Uterus (tissue), 4 donors: Measurements from ENCODE around the gene KREMEN1. TPM values are rescaled to one million over a fixed set of nuclear protein-coding genes. Genes with fewer than 3 reads are reported as not detected.

ENCODE experiments used
- DNase-seq, 2 donors: peaks; one replicate each; pipeline ENCODE4 v3.0.0-alpha.2; 2019 to 2020
- H3K27ac ChIP-seq, 2 donors: fragments of 200-600 bp; sonication (generic); 1 replicate in 1 of 2; 2 replicates in 1 of 2; pipeline ENCODE4 v1.5.1; 2016 to 2018
- H3K27me3 ChIP-seq, 2 donors: fragments of 200-600 bp; sonication (generic); one replicate each; pipeline ENCODE4 v1.5.1; 2018 to 2019; ENCODE audit warnings: control low read depth in 1 of 2
- H3K36me3 ChIP-seq, 2 donors: fragments of 200-600 bp; sonication (generic); one replicate each; pipeline ENCODE4 v1.5.1; 2019; ENCODE audit warnings: control low read depth in 1 of 2
- H3K4me1 ChIP-seq, 2 donors: fragments of 200-600 bp; sonication (generic); one replicate each; pipeline ENCODE4 v1.5.1; 2018 to 2019; ENCODE audit warnings: control low read depth in 1 of 2
- H3K4me3 ChIP-seq, 2 donors: fragments of 200-600 bp; sonication (generic); 1 replicate in 1 of 2; 2 replicates in 1 of 2; pipeline ENCODE4 v1.5.1; 2018 to 2019; ENCODE audit warnings: mild to moderate bottlenecking in 1 of 2
- H3K9me3 ChIP-seq, 2 donors: fragments of 200-600 bp; sonication (generic); one replicate each; pipeline ENCODE4 v1.5.1; 2019; ENCODE audit warnings: control low read depth in 1 of 2
- CTCF ChIP-seq, 4 experiments: fragments of 200-600 bp in 2 of 4; fragments of 450-650 bp in 2 of 4; sonication (generic) in 2 of 4; IDR thresholded peaks; one replicate each; pipeline ENCODE4 v1.5.1; 2016 to 2019; ENCODE audit warnings: antibody characterized with exemption in 4 of 4, mild to moderate bottlenecking in 2 of 4, moderate library complexity in 1 of 4
- POLR2A ChIP-seq, 2 donors: fragments of 450-650 bp; IDR thresholded peaks; one replicate each; pipeline ENCODE4 v1.6.1; 2016; ENCODE audit warnings: antibody characterized with exemption in 2 of 2, mild to moderate bottlenecking in 1 of 2, moderate library complexity in 1 of 2
- intact Hi-C: fragments of 100-400 bp; cut with DNase I; formaldehyde crosslinking; loops from one replicate; pipeline ENCODE4 v1.15.1; 2023; ENCODE audit warnings: low total_unique reads
- total RNA-seq, 4 donors: library from RNA; depleted of rRNA in 3 of 4; stranded (reverse); fragments of >200 nt in 3 of 4; gene quantifications; one replicate each; pipeline versions ENCODE4 v1.1.0 to v1.2.4, GENCODE V29; 2014 to 2023
- donor health status: DM: yes; HTN: yes; CAD: no.

The KREMEN1 gene
- total RNA-seq, 4 donors from 2014 or later = 5.9 to 25.1 (median 10.2) TPM

GRCh38 chr22:29054251-29054767 lies 18.5 kb upstream of the KREMEN1 start:
- no peak for DNase-seq
- Histone ChIP-seq H3K9me3 (no peaks in the 10 kb centered on the region), H3K27ac (no peak overlapping the region), H3K4me1 (no peaks in the 10 kb centered on the region), H3K4me3 (no peak overlapping the region), H3K27me3 (no peaks in the 10 kb centered on the region), H3K36me3 (no peaks in the 10 kb centered on the region)
- intact Hi-C loops = no loop called here
- TF ChIP-seq POLR2A (IDR thresholded peaks at IDR 0.05) = no peak
- TF ChIP-seq CTCF (IDR thresholded peaks at IDR 0.05) = no peak

GRCh38 chr22:29055192-29055830 lies 17.5 kb upstream of the KREMEN1 start:
- TF ChIP-seq POLR2A (IDR thresholded peaks at IDR 0.05) = no peak
- no peak for TF ChIP-seq CTCF (IDR thresholded peaks at IDR 0.05)

GRCh38 chr22:29056472-29056871 lies 16.4 kb upstream of the KREMEN1 start:
- DNase-seq = no peak
- Histone ChIP-seq H3K27ac (no peak overlapping the region), H3K36me3 (no peaks in the 10 kb centered on the region), H3K4me1 (no peaks in the 10 kb centered on the region), H3K4me3 (no peak overlapping the region), H3K27me3 (no peaks in the 10 kb centered on the region), H3K9me3 (no peaks in the 10 kb centered on the region)
- intact Hi-C loops = no loop called here
- TF ChIP-seq POLR2A (IDR thresholded peaks at IDR 0.05) = no peak
- no peak for TF ChIP-seq CTCF (IDR thresholded peaks at IDR 0.05)

More at GRCh38 chr22:29055192-29055830, 17.5 kb upstream of the KREMEN1 start:
- intact Hi-C loops = no loop called here
- no peak overlapping the region for H3K4me3 ChIP-seq
- no peak for DNase-seq
- no peaks in the 10 kb centered on the region for H3K9me3 ChIP-seq
- H3K27me3 ChIP-seq = no peaks in the 10 kb centered on the region
- H3K36me3 ChIP-seq = no peaks in the 10 kb centered on the region
- H3K27ac ChIP-seq = no peak overlapping the region
- H3K4me1 ChIP-seq = no peaks in the 10 kb centered on the region

- H3K27ac ChIP-seq = no peak overlapping the region
- H3K27me3 ChIP-seq = no peaks in the 10 kb centered on the region
- intact Hi-C loops = no loop called here
- H3K4me3 ChIP-seq = no peak overlapping the region
- no peaks in the 10 kb centered on the region for H3K36me3 ChIP-seq
- H3K4me1 ChIP-seq = no peaks in the 10 kb centered on the region
- TF ChIP-seq CTCF (IDR thresholded peaks at IDR 0.05) (no peak), POLR2A (IDR thresholded peaks at IDR 0.05) (no peak)
- H3K9me3 ChIP-seq = no peaks in the 10 kb centered on the region
- DNase-seq = no peak
These were observed 12.5 kb upstream of the KREMEN1 start for GRCh38 chr22:29060251-29060869.

- TF ChIP-seq CTCF (IDR thresholded peaks at IDR 0.05) (no peak), POLR2A (IDR thresholded peaks at IDR 0.05) (no peak)
- Histone ChIP-seq H3K9me3 (no peaks in the 10 kb centered on the region), H3K36me3 (no peaks in the 10 kb centered on the region), H3K27ac (no peak overlapping the region), H3K4me1 (no peaks in the 10 kb centered on the region), H3K27me3 (no peaks in the 10 kb centered on the region), H3K4me3 (no peak overlapping the region)
- no peak for DNase-seq
- intact Hi-C loops = no loop called here
These were observed 11.9 kb upstream of the KREMEN1 start for GRCh38 chr22:29060931-29061330.
